Measurements from ENCODE around the gene IPPK.

IPPK gene

GRCh38 chr9:92710368-92710767 is 40.4 kb upstream of the IPPK start:
- H3K4me3 Mint-ChIP-seq: no peak overlapping the region
- peaks cover 31% of the 10 kb centered on the region for H3K4me1 Mint-ChIP-seq (ENCODE audit: low read depth)
- H3K27me3 Mint-ChIP-seq: no peaks in the 10 kb centered on the region
- peaks cover 98% of the 10 kb centered on the region for H3K36me3 Mint-ChIP-seq (ENCODE audit: low read depth)
- H3K27ac Mint-ChIP-seq: no peak overlapping the region
- intact Hi-C loops (cut with micrococcal nuclease): no loop called here
- no peaks in the 10 kb centered on the region for H3K9me3 Mint-ChIP-seq

GRCh38 chr9:92709954-92710353 is 40.0 kb upstream of the IPPK start:
- intact Hi-C loops (cut with micrococcal nuclease): no loop called here
- H3K4me1 Mint-ChIP-seq (ENCODE audit: low read depth): peaks cover 31% of the 10 kb centered on the region
- no peak overlapping the region for H3K27ac Mint-ChIP-seq
- peaks cover 98% of the 10 kb centered on the region for H3K36me3 Mint-ChIP-seq (ENCODE audit: low read depth)
- no peak overlapping the region for H3K4me3 Mint-ChIP-seq
- no peaks in the 10 kb centered on the region for H3K27me3 Mint-ChIP-seq
- no peaks in the 10 kb centered on the region for H3K9me3 Mint-ChIP-seq

GRCh38 chr9:92709240-92709639 is 39.3 kb upstream of the IPPK start:
- H3K27ac Mint-ChIP-seq: no peak overlapping the region
- no peaks in the 10 kb centered on the region for H3K27me3 Mint-ChIP-seq
- peaks cover 31% of the 10 kb centered on the region for H3K4me1 Mint-ChIP-seq (ENCODE audit: low read depth)
- no peaks in the 10 kb centered on the region for H3K9me3 Mint-ChIP-seq
- peaks cover 98% of the 10 kb centered on the region for H3K36me3 Mint-ChIP-seq (ENCODE audit: low read depth)
- intact Hi-C loops (cut with micrococcal nuclease): no loop called here
- no peak overlapping the region for H3K4me3 Mint-ChIP-seq

- Mint-ChIP-seq H3K27ac (no peak overlapping the region), H3K27me3 (no peaks in the 10 kb centered on the region), H3K4me3 (no peak overlapping the region), H3K9me3 (no peaks in the 10 kb centered on the region), H3K4me1 (ENCODE audit: low read depth) (peaks cover 16% of the 10 kb centered on the region), H3K36me3 (ENCODE audit: low read depth) (peaks cover 87% of the 10 kb centered on the region)
- intact Hi-C loops (cut with micrococcal nuclease): no loop called here
These were observed 37.6 kb upstream of the IPPK start for GRCh38 chr9:92707530-92707929.

GRCh38 chr9:92706218-92706940 is 36.4 kb upstream of the IPPK start:
- no peaks in the 10 kb centered on the region for H3K9me3 Mint-ChIP-seq
- no peaks in the 10 kb centered on the region for H3K27me3 Mint-ChIP-seq
- H3K4me3 Mint-ChIP-seq: no peak overlapping the region
- peaks cover 77% of the 10 kb centered on the region for H3K36me3 Mint-ChIP-seq (ENCODE audit: low read depth)
- peaks cover 4% of the 10 kb centered on the region for H3K4me1 Mint-ChIP-seq (ENCODE audit: low read depth)
- no peak overlapping the region for H3K27ac Mint-ChIP-seq
- intact Hi-C loops (cut with micrococcal nuclease): no loop called here

GRCh38 chr9:92704528-92704927 is 34.6 kb upstream of the IPPK start:
- H3K27me3 Mint-ChIP-seq: no peaks in the 10 kb centered on the region
- no peak overlapping the region for H3K4me3 Mint-ChIP-seq
- no peaks in the 10 kb centered on the region for H3K9me3 Mint-ChIP-seq
- no peak overlapping the region for H3K27ac Mint-ChIP-seq
- peaks cover 59% of the 10 kb centered on the region for H3K36me3 Mint-ChIP-seq (ENCODE audit: low read depth)
- H3K4me1 Mint-ChIP-seq (ENCODE audit: low read depth): no peaks in the 10 kb centered on the region
- intact Hi-C loops (cut with micrococcal nuclease): no loop called here

GRCh38 chr9:92696619-92697018 is 26.7 kb upstream of the IPPK start:
- Mint-ChIP-seq H3K27me3 (peaks cover 4% of the 10 kb centered on the region), H3K9me3 (peaks cover 72% of the 10 kb centered on the region), H3K36me3 (ENCODE audit: low read depth) (no peaks in the 10 kb centered on the region), H3K27ac (no peak overlapping the region), H3K4me1 (ENCODE audit: low read depth) (no peaks in the 10 kb centered on the region), H3K4me3 (no peak overlapping the region)
- intact Hi-C loops (cut with micrococcal nuclease): no loop called here

GRCh38 chr9:92686954-92687353 is 17.0 kb upstream of the IPPK start:
- intact Hi-C loops (cut with micrococcal nuclease): no loop called here
- Mint-ChIP-seq H3K27me3 (no peaks in the 10 kb centered on the region), H3K4me1 (ENCODE audit: low read depth) (no peaks in the 10 kb centered on the region), H3K27ac (no peak overlapping the region), H3K9me3 (peaks cover 15% of the 10 kb centered on the region), H3K4me3 (no peak overlapping the region), H3K36me3 (ENCODE audit: low read depth) (no peaks in the 10 kb centered on the region)

- no peak overlapping the region for H3K27ac Mint-ChIP-seq
These were observed 15.1 kb upstream of the IPPK start for GRCh38 chr9:92685022-92685421.

GRCh38 chr9:92682269-92682668 is 12.3 kb upstream of the IPPK start:
- no peaks in the 10 kb centered on the region for H3K9me3 Mint-ChIP-seq
- no peak overlapping the region for H3K4me3 Mint-ChIP-seq
- no peaks in the 10 kb centered on the region for H3K27me3 Mint-ChIP-seq
- intact Hi-C loops (cut with micrococcal nuclease): no loop called here
- H3K36me3 Mint-ChIP-seq (ENCODE audit: low read depth): no peaks in the 10 kb centered on the region
- no peak overlapping the region for H3K27ac Mint-ChIP-seq
- H3K4me1 Mint-ChIP-seq (ENCODE audit: low read depth): no peaks in the 10 kb centered on the region

More at GRCh38 chr9:92685022-92685421, 15.1 kb upstream of the IPPK start:
- intact Hi-C loops (cut with micrococcal nuclease): no loop called here
- Mint-ChIP-seq H3K4me3 (no peak overlapping the region), H3K36me3 (ENCODE audit: low read depth) (no peaks in the 10 kb centered on the region), H3K4me1 (ENCODE audit: low read depth) (no peaks in the 10 kb centered on the region), H3K9me3 (peaks cover 2% of the 10 kb centered on the region), H3K27me3 (no peaks in the 10 kb centered on the region)

- peaks cover 9% of the 10 kb centered on the region for H3K4me1 Mint-ChIP-seq (ENCODE audit: low read depth)
- no peaks in the 10 kb centered on the region for H3K9me3 Mint-ChIP-seq
- no peak overlapping the region for H3K4me3 Mint-ChIP-seq
- no peaks in the 10 kb centered on the region for H3K36me3 Mint-ChIP-seq (ENCODE audit: low read depth)
- no peak overlapping the region for H3K27ac Mint-ChIP-seq
- no peaks in the 10 kb centered on the region for H3K27me3 Mint-ChIP-seq
- intact Hi-C loops (cut with micrococcal nuclease): no loop called here
These were observed 10.5 kb upstream of the IPPK start for GRCh38 chr9:92680166-92681119.

GRCh38 chr9:92679413-92680165 is 9.7 kb upstream of the IPPK start:
- Mint-ChIP-seq H3K9me3 (no peaks in the 10 kb centered on the region), H3K36me3 (ENCODE audit: low read depth) (no peaks in the 10 kb centered on the region), H3K4me1 (ENCODE audit: low read depth) (peaks cover 14% of the 10 kb centered on the region), H3K4me3 (no peak overlapping the region), H3K27ac (no peak overlapping the region), H3K27me3 (no peaks in the 10 kb centered on the region)
- intact Hi-C loops (cut with micrococcal nuclease): no loop called here

- Mint-ChIP-seq H3K4me1 (ENCODE audit: low read depth) (peaks cover 43% of the 10 kb centered on the region), H3K4me3 (peak overlapping the region; percentile 48), H3K27ac (peak overlapping the region; percentile 89), H3K27me3 (no peaks in the 10 kb centered on the region), H3K9me3 (no peaks in the 10 kb centered on the region), H3K36me3 (ENCODE audit: low read depth) (peaks cover 28% of the 10 kb centered on the region)
- intact Hi-C loops (cut with micrococcal nuclease): no loop called here
These were observed 1.4 kb upstream of the IPPK start for GRCh38 chr9:92671323-92671722.

- Mint-ChIP-seq H3K4me1 (ENCODE audit: low read depth) (peaks cover 47% of the 10 kb centered on the region), H3K27me3 (no peaks in the 10 kb centered on the region), H3K9me3 (no peaks in the 10 kb centered on the region), H3K27ac (peak overlapping the region; percentile 89), H3K36me3 (ENCODE audit: low read depth) (peaks cover 36% of the 10 kb centered on the region), H3K4me3 (peak overlapping the region; percentile 84)
- intact Hi-C loops (cut with micrococcal nuclease): no loop called here
These were observed 423 bp downstream of the IPPK start for GRCh38 chr9:92669527-92669889.

Measured in dendritic cell treated with granulocyte-macrophage colony-stimulating factor and Interleukin-4, amounts not matched to agents 40 ng/mL and 50 ng/mL, for 4 days (primary cell).